ENCODE results near the gene GTF3C4. TPM values are rescaled to one million over a fixed set of nuclear protein-coding genes. Genes with fewer than 3 reads are reported as not detected.

GTF3C4 gene
- total and polyA plus RNA-seq, 2 donors (not counting 1 experiment from before 2014, with no cell fraction given), result 6.8 to 11.4 TPM

DNA sequence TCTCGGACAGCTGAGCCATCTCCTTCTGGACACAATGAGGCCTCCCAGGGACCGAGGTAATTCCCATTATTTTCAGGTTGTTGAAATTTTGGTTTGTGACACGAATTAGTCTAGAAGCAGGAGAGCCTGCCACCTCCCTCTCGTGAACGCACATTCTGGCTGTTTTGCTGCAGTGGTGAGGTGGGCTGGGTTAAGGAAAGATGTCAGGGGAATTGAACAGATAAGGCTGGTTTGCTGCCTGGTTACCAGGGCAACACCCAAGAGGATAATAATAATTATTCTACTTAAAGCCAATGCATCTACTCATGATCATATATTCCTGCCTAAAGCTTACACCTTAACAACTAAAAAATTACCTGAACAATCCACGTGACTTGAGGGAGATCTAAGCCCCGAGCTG lies 38.6 kb upstream of the GTF3C4 start:
- Histone ChIP-seq H3K9ac (ENCODE audit: insufficient read depth, low read length) (no peak overlapping the region), H3K27me3 (ENCODE audit: control insufficient read depth, insufficient read depth, low read length) (no peaks in the 10 kb centered on the region), H3K4me1 (ENCODE audit: control insufficient read depth, extremely low read depth, insufficient read depth, low read length) (no peaks in the 10 kb centered on the region), H3K79me2 (ENCODE audit: control insufficient read depth, insufficient read depth, low read length) (no peaks in the 10 kb centered on the region), H3K9me3 (ENCODE audit: control insufficient read depth, insufficient read depth, low read depth, low read length) (no peaks in the 10 kb centered on the region), H3K4me2 (ENCODE audit: extremely low read depth, insufficient read depth, low read length) (no peak overlapping the region), H3K27ac (ENCODE audit: insufficient read depth, low read length) (no peak overlapping the region), H2AFZ (ENCODE audit: low read length) (no peak overlapping the region), H3K4me3 (replicated peaks in 1 of 4; ENCODE audit: control extremely low read depth in 1 of 4, insufficient read depth in 1 of 4, low read depth in 3 of 4, low read length in 4 of 4) (no peak overlapping the region), H3K36me3 (ENCODE audit: control insufficient read depth, insufficient read depth, low read length) (peaks cover 6% of the 10 kb centered on the region), H4K20me1 (ENCODE audit: control insufficient read depth, extremely low read depth, insufficient read depth, low read length) (no peaks in the 10 kb centered on the region)
- DNase-seq (ENCODE audit: low read depth in 2 of 2), result no peak
- TF ChIP-seq EZH2 (IDR thresholded peaks at IDR 0.05; ENCODE audit: low read length, missing control alignments), result no peak
- TF ChIP-seq, protein P1, sequence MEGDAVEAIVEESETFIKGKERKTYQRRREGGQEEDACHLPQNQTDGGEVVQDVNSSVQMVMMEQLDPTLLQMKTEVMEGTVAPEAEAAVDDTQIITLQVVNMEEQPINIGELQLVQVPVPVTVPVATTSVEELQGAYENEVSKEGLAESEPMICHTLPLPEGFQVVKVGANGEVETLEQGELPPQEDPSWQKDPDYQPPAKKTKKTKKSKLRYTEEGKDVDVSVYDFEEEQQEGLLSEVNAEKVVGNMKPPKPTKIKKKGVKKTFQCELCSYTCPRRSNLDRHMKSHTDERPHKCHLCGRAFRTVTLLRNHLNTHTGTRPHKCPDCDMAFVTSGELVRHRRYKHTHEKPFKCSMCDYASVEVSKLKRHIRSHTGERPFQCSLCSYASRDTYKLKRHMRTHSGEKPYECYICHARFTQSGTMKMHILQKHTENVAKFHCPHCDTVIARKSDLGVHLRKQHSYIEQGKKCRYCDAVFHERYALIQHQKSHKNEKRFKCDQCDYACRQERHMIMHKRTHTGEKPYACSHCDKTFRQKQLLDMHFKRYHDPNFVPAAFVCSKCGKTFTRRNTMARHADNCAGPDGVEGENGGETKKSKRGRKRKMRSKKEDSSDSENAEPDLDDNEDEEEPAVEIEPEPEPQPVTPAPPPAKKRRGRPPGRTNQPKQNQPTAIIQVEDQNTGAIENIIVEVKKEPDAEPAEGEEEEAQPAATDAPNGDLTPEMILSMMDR (conservative IDR thresholded peaks at IDR 0.05 in 1 of 2, IDR thresholded peaks at IDR 0.05 in 1 of 2; ENCODE audit: low read depth in 1 of 2, low read length in 2 of 2), result no peak

DNA sequence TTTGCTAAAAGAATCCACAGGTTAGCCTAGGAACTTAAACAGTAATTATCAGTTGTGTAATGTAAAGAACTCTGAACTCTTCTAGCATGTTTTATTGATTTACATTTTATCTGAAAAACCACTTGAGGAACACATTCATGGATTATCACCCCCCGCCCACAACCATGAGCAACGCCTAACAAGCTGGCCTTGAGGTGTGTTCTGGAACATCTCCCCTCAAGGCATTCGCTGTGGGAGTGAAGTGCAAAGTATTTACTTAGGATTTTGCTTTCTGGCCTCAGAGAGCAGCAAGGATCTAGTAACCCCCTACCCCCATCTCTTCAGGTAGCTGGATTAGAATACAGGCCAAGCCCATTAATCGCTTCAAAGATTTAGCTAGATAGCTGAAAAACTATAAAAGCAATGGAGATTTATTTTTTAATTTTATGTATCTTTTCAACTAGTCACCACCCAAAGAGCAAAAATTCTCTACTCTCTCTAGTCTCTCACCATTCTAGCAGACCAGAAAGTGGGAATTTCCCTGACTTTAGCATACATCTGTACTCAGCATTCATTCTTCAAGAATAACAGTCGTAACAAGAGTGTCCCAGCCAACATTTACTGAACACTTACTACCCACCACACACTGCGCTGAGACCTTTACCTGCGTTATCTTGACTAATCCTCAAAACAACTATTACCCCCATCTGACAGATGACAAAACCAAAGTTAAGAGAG lies 37.7 kb upstream of the GTF3C4 start:
- H4K20me1 ChIP-seq (ENCODE audit: control insufficient read depth, extremely low read depth, insufficient read depth, low read length), result no peaks in the 10 kb centered on the region
- no peaks in the 10 kb centered on the region for H3K27me3 ChIP-seq (ENCODE audit: control insufficient read depth, insufficient read depth, low read length)
- H3K9ac ChIP-seq (ENCODE audit: insufficient read depth, low read length), result no peak overlapping the region
- no peak overlapping the region for H3K27ac ChIP-seq (ENCODE audit: insufficient read depth, low read length)
- H3K9me3 ChIP-seq (ENCODE audit: control insufficient read depth, insufficient read depth, low read depth, low read length), result no peaks in the 10 kb centered on the region
- H3K4me3 ChIP-seq (replicated peaks in 1 of 4; ENCODE audit: control extremely low read depth in 1 of 4, insufficient read depth in 1 of 4, low read depth in 3 of 4, low read length in 4 of 4), result no peak overlapping the region
- no peaks in the 10 kb centered on the region for H3K4me1 ChIP-seq (ENCODE audit: control insufficient read depth, extremely low read depth, insufficient read depth, low read length)
- H3K4me2 ChIP-seq (ENCODE audit: extremely low read depth, insufficient read depth, low read length), result no peak overlapping the region
- peaks cover 5% of the 10 kb centered on the region for H3K36me3 ChIP-seq (ENCODE audit: control insufficient read depth, insufficient read depth, low read length)
- no peak for DNase-seq (ENCODE audit: low read depth in 2 of 2)
- H3K79me2 ChIP-seq (ENCODE audit: control insufficient read depth, insufficient read depth, low read length), result no peaks in the 10 kb centered on the region
- TF ChIP-seq EZH2 (IDR thresholded peaks at IDR 0.05; ENCODE audit: low read length, missing control alignments), result no peak
- TF ChIP-seq, protein P1 (conservative IDR thresholded peaks at IDR 0.05 in 1 of 2, IDR thresholded peaks at IDR 0.05 in 1 of 2; ENCODE audit: low read depth in 1 of 2, low read length in 2 of 2), result no peak
- no peak overlapping the region for H2AFZ ChIP-seq (ENCODE audit: low read length)

DNA sequence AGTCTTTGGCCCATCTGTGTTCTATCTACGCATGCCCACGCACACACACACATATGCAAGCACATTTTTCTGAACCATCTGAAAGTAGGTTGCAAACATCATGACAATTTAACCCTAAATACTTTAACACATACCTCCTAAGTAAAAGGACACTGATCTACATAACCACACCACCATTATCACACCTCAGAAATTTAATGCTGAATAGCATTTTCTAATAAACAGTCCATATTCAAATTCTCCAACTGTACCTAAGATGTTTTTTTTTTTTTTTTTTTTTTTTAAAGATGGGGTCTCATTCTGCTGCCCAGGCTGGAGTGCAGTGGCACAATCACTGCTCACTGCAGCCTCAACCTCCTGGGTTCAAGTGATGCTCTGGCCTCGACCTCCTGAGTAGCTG lies 35.9 kb upstream of the GTF3C4 start:
- no peak for DNase-seq (ENCODE audit: low read depth in 2 of 2)
- Histone ChIP-seq H3K27ac (ENCODE audit: insufficient read depth, low read length) (no peak overlapping the region), H3K79me2 (ENCODE audit: control insufficient read depth, insufficient read depth, low read length) (no peaks in the 10 kb centered on the region)

More for the DNA sequence above, 35.9 kb upstream of the GTF3C4 start:
- Histone ChIP-seq H3K4me2 (ENCODE audit: extremely low read depth, insufficient read depth, low read length) (no peak overlapping the region), H3K4me1 (ENCODE audit: control insufficient read depth, extremely low read depth, insufficient read depth, low read length) (no peaks in the 10 kb centered on the region), H4K20me1 (ENCODE audit: control insufficient read depth, extremely low read depth, insufficient read depth, low read length) (no peaks in the 10 kb centered on the region), H3K9ac (ENCODE audit: insufficient read depth, low read length) (no peak overlapping the region), H3K27me3 (ENCODE audit: control insufficient read depth, insufficient read depth, low read length) (no peaks in the 10 kb centered on the region), H3K4me3 (replicated peaks in 1 of 4; ENCODE audit: control extremely low read depth in 1 of 4, insufficient read depth in 1 of 4, low read depth in 3 of 4, low read length in 4 of 4) (no peak overlapping the region), H2AFZ (ENCODE audit: low read length) (no peak overlapping the region), H3K36me3 (ENCODE audit: control insufficient read depth, insufficient read depth, low read length) (peaks cover 5% of the 10 kb centered on the region), H3K9me3 (ENCODE audit: control insufficient read depth, insufficient read depth, low read depth, low read length) (no peaks in the 10 kb centered on the region)
- TF ChIP-seq, protein P1 (conservative IDR thresholded peaks at IDR 0.05 in 1 of 2, IDR thresholded peaks at IDR 0.05 in 1 of 2; ENCODE audit: low read depth in 1 of 2, low read length in 2 of 2), result no peak
- TF ChIP-seq EZH2 (IDR thresholded peaks at IDR 0.05; ENCODE audit: low read length, missing control alignments), result no peak
